ENCODE measurements around the gene STRN3. TPM values are rescaled to one million over a fixed set of nuclear protein-coding genes. Genes with fewer than 3 reads are reported as not detected.

STRN3 gene
- total and polyA plus RNA-seq, 2 of the 8 experiments (the other 6 are each of a cell fraction or from before 2014, with no cell fraction given), result 8.7 to 38.1 TPM

GRCh38 chr14:31026450-31027235, 464 bp upstream of the STRN3 start:
- peaks cover 0 to 6% (median 0%) of the 10 kb centered on the region in 4 experiments; a peak in 1 of 8 replicates for H3K36me3 ChIP-seq (ENCODE audit: control insufficient read depth in 2 of 4, insufficient read depth in 4 of 4, low read length in 3 of 4)
- WGBS, 2 experiments (ENCODE audit: extremely low coverage in 1 of 2, insufficient coverage in 1 of 2, insufficient read length in 1 of 2, insufficient replicate concordance in 2 of 2, low coverage in 1 of 2, low lambda C conversion rate in 2 of 2, missing lambda C conversion rate in 1 of 2), result 1% methylated on average over 36 of the region's 48 CpGs; no CpG with 5 or more reads in 1 of the 2 experiments
- ChIA-PET POLR2A (ENCODE audit: partially characterized antibody) (interaction anchor here (0.6 to 4.7 kb wide), 30 partner anchors 10 to 405 kb away, joined by 3 to 38 read pairs (median 5); partner anchors contain the start of gene HECTD1), CTCF (ENCODE audit: partially characterized antibody) (interaction anchor here (0.5 to 1.6 kb wide), 6 partner anchors 24 to 263 kb away, joined by 3 to 8 read pairs (median 4); no protein-coding TSS in a partner anchor)
- H3K4me2 ChIP-seq (ENCODE audit: insufficient read depth in 1 of 2, low read depth in 2 of 2, low read length in 2 of 2), result peak overlapping the region; percentile 82 to 95
- peaks cover 0 to 2% (median 0%) of the 10 kb centered on the region in 4 experiments; a peak in 2 of 7 replicates for H3K4me1 ChIP-seq (replicated peaks in 1 of 4; ENCODE audit: control insufficient read depth in 3 of 4, insufficient read depth in 4 of 4, low read length in 3 of 4)
- peak overlapping the region in 3 of 4 experiments; percentile 9 to 31 (median 28); a peak in 5 of 7 replicates for H3K9ac ChIP-seq (replicated peaks in 1 of 4; ENCODE audit: extremely low read depth in 1 of 4, low read depth in 3 of 4, low read length in 3 of 4)
- no peak overlapping the region for H3K56ac ChIP-seq (replicated peaks; ENCODE audit: insufficient read length, low read depth, low read length)
- H2AK5ac ChIP-seq (ENCODE audit: low read depth, low read length), result no peak overlapping the region
- peak overlapping the region; percentile 24; the same call in 1 of the 2 replicates for H3K18ac ChIP-seq (ENCODE audit: extremely low read depth, low read length)
- H2BK20ac ChIP-seq (ENCODE audit: low read length), result no peak overlapping the region
- H3K27me3 ChIP-seq (replicated peaks in 1 of 4; ENCODE audit: control insufficient read depth in 3 of 4, extremely low read depth in 1 of 4, insufficient read depth in 3 of 4, low read length in 3 of 4), result no peaks in the 10 kb centered on the region
- no peak overlapping the region for H4K5ac ChIP-seq (ENCODE audit: insufficient read length, low read depth, low read length)
- H3K23ac ChIP-seq (ENCODE audit: insufficient read length), result no peak overlapping the region
- FAIRE-seq (no peak), DNase-seq (ENCODE audit: low read depth in 1 of 2, low spot score in 2 of 2) (peak; percentile 89 to 96)
- H4K8ac ChIP-seq (ENCODE audit: extremely low read depth, insufficient read depth, low read length), result peak overlapping the region; percentile 36; the same call in 1 of the 2 replicates
- H3K4me3 ChIP-seq (ENCODE audit: extremely low read depth in 1 of 4, insufficient read depth in 2 of 4, low read depth in 3 of 4, low read length in 4 of 4), result peak overlapping the region; percentile 81 to 100 (median 90)
- no peak overlapping the region for H2BK120ac ChIP-seq (replicated peaks; ENCODE audit: low read depth, low read length)
- no peak overlapping the region for H4K91ac ChIP-seq (replicated peaks; ENCODE audit: insufficient read length, low read length)
- no peak overlapping the region for H2BK15ac ChIP-seq (ENCODE audit: low read length)
- no peak overlapping the region for H3K14ac ChIP-seq (ENCODE audit: insufficient read length)
- peaks cover 2% of the 10 kb centered on the region; the same call in 1 of the 2 replicates for H3K79me1 ChIP-seq (ENCODE audit: low read depth, low read length)
- no peak overlapping the region; the same call in 1 of the 2 replicates for H3K27ac ChIP-seq (ENCODE audit: low read depth, low read length)
- H4K20me1 ChIP-seq (replicated peaks in 1 of 2; ENCODE audit: control insufficient read depth in 1 of 2, insufficient read depth in 2 of 2, low read length in 2 of 2), result peaks cover 4 to 5% of the 10 kb centered on the region in 2 experiments
- H2AFZ ChIP-seq (ENCODE audit: low read length), result no peak overlapping the region; the same call in 1 of the 2 replicates
- H3K79me2 ChIP-seq (ENCODE audit: control insufficient read depth in 1 of 2, insufficient read depth in 2 of 2, low read length in 2 of 2), result peaks cover 23 to 73% of the 10 kb centered on the region in 2 experiments
- H2BK5ac ChIP-seq (ENCODE audit: low read depth, low read length), result peak overlapping the region; percentile 79
- H3K4ac ChIP-seq (replicated peaks; ENCODE audit: insufficient read length, low read depth, low read length), result no peak overlapping the region
- H3K9me3 ChIP-seq (ENCODE audit: insufficient read depth in 2 of 2, low read depth in 1 of 2, low read length in 1 of 2), result no peaks in the 10 kb centered on the region
- peaks cover 8% of the 10 kb centered on the region for H3K23me2 ChIP-seq (ENCODE audit: low read depth, low read length)
- no peak overlapping the region for H2BK12ac ChIP-seq (ENCODE audit: low read depth, low read length)
- TF ChIP-seq NRF1 (IDR thresholded peaks at IDR 0.05; ENCODE audit: low read depth, low read length) (peak; percentile 66), NANOG (IDR thresholded peaks at IDR 0.05; ENCODE audit: insufficient read depth, low read depth, low read length, poor library complexity, severe bottlenecking) (peak; percentile 11), RXRA (IDR thresholded peaks at IDR 0.05; ENCODE audit: insufficient read depth, low read depth, low read length) (no peak), TAF7 (optimal IDR thresholded peaks at IDR 0.05; ENCODE audit: borderline replicate concordance, low read depth, low read length) (peak; percentile 65)

Data from H1 (cell line).